ENCODE results near the gene RIC8A. TPM values are rescaled to one million over a fixed set of nuclear protein-coding genes. Genes with fewer than 3 reads are reported as not detected.

Gene RIC8A
- total and polyA plus RNA-seq, 9 of the 15 experiments (the other 6 are each of a cell fraction or from before 2014, with no cell fraction given): 10.7 to 108 (median 72.1) TPM

GRCh38 chr11:250740-251299 is 43.3 kb downstream of the RIC8A start (continued):
- TF ChIP-seq CBX8 (IDR thresholded peaks at IDR 0.05; ENCODE audit: borderline replicate concordance, extremely low read depth, low read depth, low read length, poor library complexity, severe bottlenecking) (no peak), MBD2 (IDR thresholded peaks at IDR 0.05; ENCODE audit: borderline replicate concordance, low read depth) (no peak), SMC3 (conservative IDR thresholded peaks at IDR 0.05; ENCODE audit: insufficient read depth, low read depth, low read length) (peak; percentile 76), ZNF76 (CRISPR knock-in tag; IDR thresholded peaks at IDR 0.05; ENCODE audit: borderline replicate concordance) (no peak), SMARCA5 (IDR thresholded peaks at IDR 0.05) (0 out of 2 replicates have a peak, but pooled peaks have one; percentile 20), SMARCE1 (IDR thresholded peaks at IDR 0.05) (no peak), ATF4 (CRISPR knock-in tag; IDR thresholded peaks at IDR 0.05) (no peak), MYNN (IDR thresholded peaks at IDR 0.05) (no peak), MYNN (CRISPR knock-in tag; IDR thresholded peaks at IDR 0.05) (no peak), RBM17 (IDR thresholded peaks at IDR 0.05; ENCODE audit: borderline replicate concordance, low read depth, low read length) (no peak), CTCFL (IDR thresholded peaks at IDR 0.05; ENCODE audit: borderline replicate concordance, insufficient read depth, low read depth, low read length, poor library complexity, severe bottlenecking) (no peak), RNF2 (IDR thresholded peaks at IDR 0.05) (no peak), E2F6 (IDR thresholded peaks at IDR 0.05; ENCODE audit: borderline replicate concordance in 1 of 2, extremely low read depth in 1 of 2, insufficient read depth in 1 of 2, insufficient read length in 1 of 2, low read depth in 1 of 2, low read length in 1 of 2, poor library complexity in 1 of 2, severe bottlenecking in 1 of 2) (no peak), RAD21 (CRISPR knock-in tag; conservative IDR thresholded peaks at IDR 0.05 in 1 of 2, IDR thresholded peaks at IDR 0.05 in 1 of 2) (peak; percentile 62 to 74), TRIM24 (IDR thresholded peaks at IDR 0.05) (no peak), ARID2 (IDR thresholded peaks at IDR 0.05) (no peak), ZNF121 (CRISPR knock-in tag; conservative IDR thresholded peaks at IDR 0.05) (no peak), AFF4 (CRISPR knock-in tag; IDR thresholded peaks at IDR 0.05) (no peak), SAFB (IDR thresholded peaks at IDR 0.05; ENCODE audit: borderline replicate concordance, low read depth, low read length) (no peak)
